ENCODE measurements around the gene OPRD1.
"Not testable (repeated sequence)": the region's sequence is repeated elsewhere in the genome, so short reads cannot be mapped to it uniquely, and the experiment has no call there.

OPRD1 gene

GRCh38 chr1:28811766-28812668 lies at the start of gene OPRD1:
Gene OPRD1, plus strand, starts transcription at chr1:28812170. Its CDS starts 214 bp downstream, at chr1:28812384.
- DNase-seq (ENCODE audit: extremely low read depth, low read depth), result no peak
- no peak for TF ChIP-seq CTCF (IDR thresholded peaks at IDR 0.05; ENCODE audit: low read depth, low read length)

- TF ChIP-seq CTCF (IDR thresholded peaks at IDR 0.05; ENCODE audit: low read depth, low read length), result no peak
- DNase-seq (ENCODE audit: extremely low read depth, low read depth), result no peak
Measured at GRCh38 chr1:28766532-28767183, 45.3 kb upstream of the OPRD1 start.

- no peak for DNase-seq (ENCODE audit: extremely low read depth, low read depth)
- no peak for TF ChIP-seq CTCF (IDR thresholded peaks at IDR 0.05; ENCODE audit: low read depth, low read length)
Measured at GRCh38 chr1:28770601-28771165, 41.3 kb upstream of the OPRD1 start.

- not testable (repeated sequence) for DNase-seq (ENCODE audit: extremely low read depth, low read depth)
Measured at GRCh38 chr1:28771921-28772320, 40.0 kb upstream of the OPRD1 start.

GRCh38 chr1:28773105-28773504 lies 38.9 kb upstream of the OPRD1 start:
- TF ChIP-seq CTCF (IDR thresholded peaks at IDR 0.05; ENCODE audit: low read depth, low read length), result no peak
- no peak for DNase-seq (ENCODE audit: extremely low read depth, low read depth)

- TF ChIP-seq CTCF (IDR thresholded peaks at IDR 0.05; ENCODE audit: low read depth, low read length), result no peak
- no peak for DNase-seq (ENCODE audit: extremely low read depth, low read depth)
Measured at GRCh38 chr1:28775121-28775942, 36.6 kb upstream of the OPRD1 start.

- DNase-seq (ENCODE audit: extremely low read depth, low read depth), result no peak
- TF ChIP-seq CTCF (IDR thresholded peaks at IDR 0.05; ENCODE audit: low read depth, low read length), result no peak
Measured at GRCh38 chr1:28776341-28776740, 35.6 kb upstream of the OPRD1 start.
